Hepatocyte (in vitro differentiated cells): ENCODE measurements around the gene PHYKPL. TPM values are rescaled to one million over a fixed set of nuclear protein-coding genes. Genes with fewer than 3 reads are reported as not detected.

ENCODE experiments used
- DNase-seq: peaks from one replicate; pipeline ENCODE4 v3.0.0-alpha.2; 2016; ENCODE audit warnings: low spot score
- H2AFZ ChIP-seq: fragments of 200-600 bp; sonication (generic); 2 replicates; pipeline ENCODE4 v1.6.0; 2016; ENCODE audit warnings: antibody characterized with exemption, mild to moderate bottlenecking
- H3K27ac ChIP-seq: fragments of 200-600 bp; sonication (generic); 2 replicates; pipeline ENCODE4 v1.5.1; 2016; ENCODE audit warnings: mild to moderate bottlenecking
- H3K27me3 ChIP-seq: fragments of 200-600 bp; sonication (generic); 2 replicates; pipeline ENCODE4 v1.6.1; 2016
- H3K36me3 ChIP-seq: fragments of 200-600 bp; sonication (generic); replicated peaks from 2 replicates; pipeline ENCODE4 v1.5.1; 2016; ENCODE audit warnings: low read depth; ENCODE audit not compliant: insufficient read depth
- H3K4me1 ChIP-seq: fragments of 200-600 bp; sonication (generic); 2 replicates; pipeline ENCODE4 v1.5.1; 2016; ENCODE audit warnings: mild to moderate bottlenecking, moderate library complexity; ENCODE audit not compliant: insufficient read depth
- H3K4me2 ChIP-seq: fragments of 200-600 bp; sonication (generic); 2 replicates; pipeline ENCODE4 v1.6.0; 2016
- H3K4me3 ChIP-seq: fragments of 200-600 bp; sonication (generic); 2 replicates; pipeline ENCODE4 v1.5.1; 2016; ENCODE audit warnings: mild to moderate bottlenecking
- H3K79me2 ChIP-seq: fragments of 200-600 bp; sonication (generic); 2 replicates; pipeline ENCODE4 v1.6.0; 2017; ENCODE audit warnings: mild to moderate bottlenecking
- H3K9me2 ChIP-seq: fragments of 200-600 bp; sonication (generic); replicated peaks from 2 replicates; pipeline ENCODE4 v1.6.0; 2017; ENCODE audit warnings: mild to moderate bottlenecking; ENCODE audit not compliant: insufficient read depth
- H3K9me3 ChIP-seq: fragments of 200-600 bp; sonication (generic); 2 replicates; pipeline ENCODE4 v1.5.1; 2016; ENCODE audit warnings: low read depth, mild to moderate bottlenecking
- H4K20me1 ChIP-seq: fragments of 200-600 bp; sonication (generic); 2 replicates; pipeline ENCODE4 v1.6.0; 2016; ENCODE audit warnings: mild to moderate bottlenecking; ENCODE audit not compliant: insufficient read depth, poor library complexity, severe bottlenecking
- CTCF ChIP-seq: fragments of 200-600 bp; sonication (generic); IDR thresholded peaks from 2 replicates; pipeline ENCODE4 v1.5.1; 2016; ENCODE audit warnings: antibody characterized with exemption, mild to moderate bottlenecking; ENCODE audit not compliant: poor library complexity
- EZH2 ChIP-seq: fragments of 200-600 bp; sonication (generic); IDR thresholded peaks from 2 replicates; pipeline ENCODE4 v1.6.1; 2016; ENCODE audit warnings: antibody characterized with exemption, mild to moderate bottlenecking, borderline replicate concordance
- EZH2phosphoT487 ChIP-seq: fragments of 200-600 bp; sonication (generic); IDR thresholded peaks from one replicate; pipeline ENCODE4 v1.6.1; 2018; ENCODE audit warnings: antibody characterized with exemption, mild to moderate bottlenecking, low read depth, moderate library complexity; ENCODE audit not compliant: unreplicated experiment, severe bottlenecking
- WGBS: methylation state at CpG from one replicate; pipeline ENCODE4 v1.1.6; 2016; ENCODE audit warnings: low lambda C conversion rate; ENCODE audit errors: missing lambda C conversion rate; 5-methylcytosine and 5-hydroxymethylcytosine counted together
- polyA plus RNA-seq: library from polyadenylated mRNA; unstranded; fragments of >200 nt; fragmentation: Nextera tagmentation; extraction: Ambion mirVana; gene quantifications from 2 replicates; pipeline ENCODE4 v1.2.1, GENCODE V29; 2016
- total RNA-seq: library from RNA; depleted of rRNA; stranded (reverse); fragments of >200 nt; gene quantifications from 2 replicates; pipeline ENCODE4 v1.2.3, GENCODE V29; 2014

The PHYKPL gene
- total and polyA plus RNA-seq, 2 experiments from 2014 or later = 40.3 to 60.0 TPM

GRCh38 chr5:178246624-178247279 lies 14.2 kb upstream of the PHYKPL start:
- Histone ChIP-seq H3K79me2 (no peaks in the 10 kb centered on the region), H2AFZ (no peak overlapping the region), H3K27me3 (no peaks in the 10 kb centered on the region), H3K27ac (no peak overlapping the region), H3K4me3 (no peak overlapping the region), H4K20me1 (no peaks in the 10 kb centered on the region), H3K9me2 (no peaks in the 10 kb centered on the region), H3K36me3 (no peaks in the 10 kb centered on the region), H3K4me2 (no peak overlapping the region), H3K9me3 (no peaks in the 10 kb centered on the region), H3K4me1 (no peaks in the 10 kb centered on the region)
- no peak for DNase-seq
- TF ChIP-seq CTCF (no peak), EZH2 (no peak), EZH2phosphoT487 (no peak)
- WGBS = 84% methylated on average over 14 of the region's 15 CpGs

- no peaks in the 10 kb centered on the region for H3K4me1 ChIP-seq
- WGBS = 93% methylated on average over 2 of the region's 2 CpGs
- H3K36me3 ChIP-seq = no peaks in the 10 kb centered on the region
- H3K4me3 ChIP-seq = no peak overlapping the region
- no peak for DNase-seq
- TF ChIP-seq EZH2phosphoT487 (no peak), CTCF (no peak), EZH2 (no peak)
- no peaks in the 10 kb centered on the region for H3K27me3 ChIP-seq
- no peak overlapping the region for H2AFZ ChIP-seq
- no peak overlapping the region for H3K4me2 ChIP-seq
- no peaks in the 10 kb centered on the region for H3K9me3 ChIP-seq
- no peaks in the 10 kb centered on the region for H3K9me2 ChIP-seq
- no peaks in the 10 kb centered on the region for H4K20me1 ChIP-seq
- no peak overlapping the region for H3K27ac ChIP-seq
- no peaks in the 10 kb centered on the region for H3K79me2 ChIP-seq
These were observed 12.8 kb upstream of the PHYKPL start for GRCh38 chr5:178245389-178245788.

GRCh38 chr5:178244576-178244975 lies 12.0 kb upstream of the PHYKPL start:
- H3K4me3 ChIP-seq = no peak overlapping the region
- no peak for DNase-seq
- 55% methylated on average over 2 of the region's 2 CpGs for WGBS

More at GRCh38 chr5:178244576-178244975, 12.0 kb upstream of the PHYKPL start:
- Histone ChIP-seq H3K27me3 (no peaks in the 10 kb centered on the region), H3K9me2 (no peaks in the 10 kb centered on the region), H3K27ac (no peak overlapping the region), H3K9me3 (no peaks in the 10 kb centered on the region), H3K4me2 (no peak overlapping the region), H3K36me3 (no peaks in the 10 kb centered on the region), H3K4me1 (no peaks in the 10 kb centered on the region), H4K20me1 (no peaks in the 10 kb centered on the region), H3K79me2 (no peaks in the 10 kb centered on the region), H2AFZ (no peak overlapping the region)
- TF ChIP-seq EZH2 = no peak
- TF ChIP-seq CTCF = no peak
- TF ChIP-seq EZH2phosphoT487 = no peak
